H1 (cell line): ENCODE data around the gene FGF3. TPM values are rescaled to one million over a fixed set of nuclear protein-coding genes. Genes with fewer than 3 reads are reported as not detected.

ENCODE experiments used
- CTCF ChIA-PET: fragments of 300-600 bp; sonication (Branson Sonifier 250); formaldehyde crosslinking; loops from one replicate; lab custom pipeline; 2021; ENCODE audit not compliant: partially characterized antibody; lab: Charles Lee
- POLR2A ChIA-PET: fragments of 300-600 bp; sonication (Branson Sonifier 250); formaldehyde crosslinking; loops from one replicate; lab custom pipeline; 2021; ENCODE audit warnings: inconsistent platforms; ENCODE audit not compliant: partially characterized antibody; lab: Charles Lee
- DNase-seq, 2 experiments: peaks; one replicate each; pipeline versions ENCODE4 v3.0.0 to v3.0.0-alpha.2; 2010 to 2022; ENCODE audit warnings: low spot score in 2 of 2, low read depth in 1 of 2, mixed read lengths in 1 of 2
- FAIRE-seq: peaks from 2 replicates; lab custom pipeline; 2011; peaks lifted over from hg19 to GRCh38; lab: Jason Lieb, UNC
- H2AFZ ChIP-seq: 2 replicates; pipeline ENCODE4 v1.8.1; 2012; ENCODE audit warnings: low read length, inconsistent platforms
- H2AK5ac ChIP-seq: 2 replicates; pipeline ENCODE4 v1.6.1; 2013; ENCODE audit warnings: low read depth, low read length
- H2BK120ac ChIP-seq: replicated peaks from 2 replicates; pipeline ENCODE3; 2013; ENCODE audit warnings: low read depth, low read length, inconsistent platforms
- H2BK12ac ChIP-seq: 2 replicates; pipeline ENCODE4 v1.6.1; 2013; ENCODE audit warnings: low read depth, low read length
- H2BK15ac ChIP-seq: 2 replicates; pipeline ENCODE4 v1.6.1; 2013; ENCODE audit warnings: low read length
- H2BK20ac ChIP-seq: 2 replicates; pipeline ENCODE4 v1.6.1; 2013; ENCODE audit warnings: low read length
- H2BK5ac ChIP-seq: 2 replicates; pipeline ENCODE4 v1.6.1; 2013; ENCODE audit warnings: low read depth, low read length
- H3K14ac ChIP-seq: 2 replicates; pipeline ENCODE4 v1.6.1; 2013; ENCODE audit warnings: inconsistent platforms; ENCODE audit not compliant: insufficient read length
- H3K18ac ChIP-seq: 2 replicates; pipeline ENCODE4 v1.6.1; 2013; ENCODE audit warnings: low read length; ENCODE audit errors: extremely low read depth
- H3K23ac ChIP-seq: 2 replicates; pipeline ENCODE4 v1.6.1; 2013; ENCODE audit warnings: inconsistent platforms; ENCODE audit not compliant: insufficient read length
- H3K23me2 ChIP-seq: 2 replicates; pipeline ENCODE4 v1.6.1; 2013; ENCODE audit warnings: low read depth, low read length
- H3K27ac ChIP-seq: 2 replicates; pipeline ENCODE4 v1.6.1; 2011; ENCODE audit warnings: low read depth, low read length, inconsistent platforms
- H3K27me3 ChIP-seq, 4 experiments: replicated peaks in 1 of 4; 1 replicate in 1 of 4; 2 replicates in 3 of 4; pipeline versions ENCODE4 v1.6.1 to v1.8.1; 2011 to 2013; ENCODE audit warnings: low read length in 3 of 4, mild to moderate bottlenecking in 3 of 4, inconsistent platforms in 2 of 4, mixed read lengths in 2 of 4, moderate library complexity in 1 of 4; ENCODE audit not compliant: control insufficient read depth in 3 of 4, insufficient read depth in 3 of 4; ENCODE audit errors: extremely low read depth in 1 of 4
- H3K36me3 ChIP-seq, 4 experiments: 2 replicates each; pipeline versions ENCODE4 v1.6.1 to v1.8.1; 2011 to 2013; ENCODE audit warnings: mild to moderate bottlenecking in 4 of 4, low read length in 3 of 4, moderate library complexity in 2 of 4, control low read depth in 1 of 4, inconsistent platforms in 1 of 4; ENCODE audit not compliant: insufficient read depth in 4 of 4, control insufficient read depth in 2 of 4
- H3K4ac ChIP-seq: replicated peaks from 2 replicates; pipeline ENCODE3; 2013; ENCODE audit warnings: low read length, low read depth, mixed read lengths, inconsistent platforms; ENCODE audit not compliant: insufficient read length
- H3K4me1 ChIP-seq, 4 experiments: replicated peaks in 1 of 4; 1 replicate in 1 of 4; 2 replicates in 3 of 4; pipeline versions ENCODE4 v1.6.1 to v1.8.1; 2011 to 2013; ENCODE audit warnings: low read length in 3 of 4, inconsistent platforms in 2 of 4, mixed read lengths in 1 of 4; ENCODE audit not compliant: insufficient read depth in 4 of 4, control insufficient read depth in 3 of 4
- H3K4me2 ChIP-seq, 2 experiments: 2 replicates each; pipeline versions ENCODE4 v1.6.1 to v1.8.1; 2011 to 2013; ENCODE audit warnings: low read depth in 2 of 2, low read length in 2 of 2, control low read depth in 1 of 2, inconsistent platforms in 1 of 2, mild to moderate bottlenecking in 1 of 2; ENCODE audit not compliant: insufficient read depth in 1 of 2
- H3K4me3 ChIP-seq, 4 experiments: fragments of 200-600, 300-600 bp in 1 of 4; sonication (generic), shearing (Covaris generic), sonication (Bioruptor Twin) in 1 of 4; 2 replicates each; pipeline versions ENCODE4 v1.5.1 to v1.8.1; 2011 to 2016; ENCODE audit warnings: low read length in 4 of 4, low read depth in 3 of 4, control low read depth in 2 of 4, inconsistent platforms in 2 of 4, mild to moderate bottlenecking in 2 of 4, mixed read lengths in 1 of 4, moderate library complexity in 1 of 4; ENCODE audit not compliant: insufficient read depth in 2 of 4; ENCODE audit errors: extremely low read depth in 1 of 4
- H3K56ac ChIP-seq: replicated peaks from 2 replicates; pipeline ENCODE3; 2013; ENCODE audit warnings: low read depth, mild to moderate bottlenecking, mixed read lengths, low read length, inconsistent platforms; ENCODE audit not compliant: insufficient read length
- H3K79me1 ChIP-seq: 2 replicates; pipeline ENCODE4 v1.6.1; 2013; ENCODE audit warnings: low read depth, low read length, control low read depth
- H3K79me2 ChIP-seq, 2 experiments: 2 replicates each; pipeline versions ENCODE4 v1.6.1 to v1.8.1; 2012 to 2013; ENCODE audit warnings: low read length in 2 of 2, mild to moderate bottlenecking in 2 of 2, inconsistent platforms in 1 of 2; ENCODE audit not compliant: insufficient read depth in 2 of 2, control insufficient read depth in 1 of 2
- H3K9ac ChIP-seq, 4 experiments: replicated peaks in 1 of 4; 1 replicate in 1 of 4; 2 replicates in 3 of 4; pipeline versions ENCODE4 v1.6.1 to v1.8.1; 2011 to 2013; ENCODE audit warnings: low read depth in 3 of 4, low read length in 3 of 4, control low read depth in 2 of 4, mild to moderate bottlenecking in 2 of 4, moderate library complexity in 2 of 4, inconsistent platforms in 1 of 4; ENCODE audit errors: extremely low read depth in 1 of 4
- H3K9me3 ChIP-seq, 2 experiments: 2 replicates each; pipeline versions ENCODE4 v1.6.1 to v1.8.1; 2012 to 2013; ENCODE audit warnings: mild to moderate bottlenecking in 2 of 2, moderate library complexity in 2 of 2, control low read depth in 1 of 2, inconsistent platforms in 1 of 2, low read depth in 1 of 2, low read length in 1 of 2, mixed read lengths in 1 of 2; ENCODE audit not compliant: insufficient read depth in 2 of 2
- H4K20me1 ChIP-seq, 2 experiments: replicated peaks in 1 of 2; 2 replicates each; pipeline versions ENCODE3 to v1.8.1; 2011 to 2013; ENCODE audit warnings: inconsistent platforms in 2 of 2, low read length in 2 of 2, mild to moderate bottlenecking in 1 of 2; ENCODE audit not compliant: insufficient read depth in 2 of 2, control insufficient read depth in 1 of 2
- H4K5ac ChIP-seq: 2 replicates; pipeline ENCODE4 v1.6.1; 2013; ENCODE audit warnings: low read length, low read depth, mixed read lengths, inconsistent platforms; ENCODE audit not compliant: insufficient read length
- H4K8ac ChIP-seq: 2 replicates; pipeline ENCODE4 v1.8.0; 2013; ENCODE audit warnings: mild to moderate bottlenecking, moderate library complexity, low read length, inconsistent platforms; ENCODE audit not compliant: insufficient read depth; ENCODE audit errors: extremely low read depth
- H4K91ac ChIP-seq: replicated peaks from 2 replicates; pipeline ENCODE3; 2013; ENCODE audit warnings: low read length, mixed read lengths, inconsistent platforms; ENCODE audit not compliant: insufficient read length
- BCL11A ChIP-seq, 2 experiments: IDR thresholded peaks; one replicate each; pipeline ENCODE4 v1.6.1; 2011; ENCODE audit warnings: low read depth in 2 of 2, low read length in 2 of 2, mild to moderate bottlenecking in 2 of 2
- CHD1 ChIP-seq: IDR thresholded peaks from 2 replicates; pipeline ENCODE4 v1.6.1; 2012; ENCODE audit warnings: low read depth, low read length, improper control_type of control experiment
- CREB1 ChIP-seq: IDR thresholded peaks from 2 replicates; pipeline ENCODE4 v1.6.1; 2012; ENCODE audit warnings: inconsistent platforms
- EP300 ChIP-seq, 2 experiments: IDR thresholded peaks; 1 replicate in 1 of 2; 2 replicates in 1 of 2; pipeline ENCODE4 v1.6.1; 2011 to 2012; ENCODE audit warnings: low read depth in 2 of 2, low read length in 2 of 2, mild to moderate bottlenecking in 2 of 2, borderline replicate concordance in 1 of 2, inconsistent platforms in 1 of 2, moderate library complexity in 1 of 2
- EZH2 ChIP-seq: fragments of 200-600 bp; sonication (generic); IDR thresholded peaks from 2 replicates; pipeline ENCODE4 v1.7.1; 2012; ENCODE audit warnings: low read depth, mild to moderate bottlenecking, moderate library complexity, low read length, inconsistent platforms; ENCODE audit not compliant: severe bottlenecking
- GABPA ChIP-seq: IDR thresholded peaks from 2 replicates; pipeline ENCODE4 v1.6.1; 2011; ENCODE audit warnings: mild to moderate bottlenecking, low read length, moderate library complexity, borderline replicate concordance; ENCODE audit not compliant: insufficient read depth
- JUN ChIP-seq: IDR thresholded peaks from 2 replicates; pipeline ENCODE4 v1.6.1; 2011; ENCODE audit warnings: low read depth, mild to moderate bottlenecking, improper control_type of control experiment, low read length
- JUND ChIP-seq: IDR thresholded peaks from 2 replicates; pipeline ENCODE4 v1.6.1; 2011; ENCODE audit warnings: mild to moderate bottlenecking, improper control_type of control experiment, low read length
- NANOG ChIP-seq: IDR thresholded peaks from 2 replicates; pipeline ENCODE4 v1.6.1; 2011; ENCODE audit warnings: low read length, low read depth, mild to moderate bottlenecking, inconsistent platforms; ENCODE audit not compliant: insufficient read depth, poor library complexity, severe bottlenecking
- RXRA ChIP-seq: IDR thresholded peaks from 2 replicates; pipeline ENCODE4 v1.6.1; 2011; ENCODE audit warnings: low read depth, mild to moderate bottlenecking, low read length, moderate library complexity; ENCODE audit not compliant: insufficient read depth
- SIRT6 ChIP-seq: IDR thresholded peaks from one replicate; pipeline ENCODE4 v1.7.1; 2012; ENCODE audit warnings: low read length, inconsistent platforms
- SIX5 ChIP-seq: IDR thresholded peaks from 2 replicates; pipeline ENCODE4 v1.6.1; 2011; ENCODE audit warnings: mild to moderate bottlenecking, low read depth, low read length
- TEAD4 ChIP-seq: IDR thresholded peaks from 2 replicates; pipeline ENCODE4 v1.6.1; 2012; ENCODE audit warnings: low read depth, low read length, inconsistent platforms, mixed read lengths
- WGBS, 2 experiments: shearing (Covaris generic) in 1 of 2; methylation state at CpG; one replicate each; pipeline versions ENCODE4 v1.1.6 to v1.1.7; 2013 to 2015; ENCODE audit warnings: low lambda C conversion rate in 2 of 2, mixed read lengths in 2 of 2, inconsistent platforms in 1 of 2, low coverage in 1 of 2, missing lambda C conversion rate in 1 of 2; ENCODE audit not compliant: insufficient replicate concordance in 2 of 2, insufficient coverage in 1 of 2, insufficient read length in 1 of 2; ENCODE audit errors: extremely low coverage in 1 of 2, missing lambda C conversion rate in 1 of 2; 5-methylcytosine and 5-hydroxymethylcytosine counted together
- polyA plus RNA-seq, 7 experiments: library from polyadenylated mRNA; depleted of rRNA in 3 of 7; stranded (reverse) in 5 of 7; unstranded in 2 of 7; fragments of >200 nt in 5 of 7; fragments of 200-250 nt in 2 of 7; gene quantifications; 1 replicate in 5 of 7; 2 replicates in 1 of 7; 4 replicates in 1 of 7; pipeline versions ENCODE4 v1.2.1 to v1.2.3, GENCODE V29; 2011 to 2013; ENCODE audit warnings: missing spikeins in 2 of 7, mixed read lengths in 2 of 7
- total RNA-seq: library from RNA; stranded (reverse); fragmentation: NEBNext Ultra II Directional; extraction: Animal tissue kit (Norgen Biotek cat#: 25700); gene quantifications from 2 replicates; pipeline ENCODE4 v1.2.1, GENCODE V29; 2021
- TF ChIP-seq, protein P1 (sequence below): IDR thresholded peaks from 2 replicates; pipeline ENCODE4 v1.6.1; 2012; ENCODE audit warnings: inconsistent platforms

Gene FGF3
- total and polyA plus RNA-seq, 2 of the 8 experiments (the other 6 are each of a cell fraction or from before 2014, with no cell fraction given) = not detected

DNA sequence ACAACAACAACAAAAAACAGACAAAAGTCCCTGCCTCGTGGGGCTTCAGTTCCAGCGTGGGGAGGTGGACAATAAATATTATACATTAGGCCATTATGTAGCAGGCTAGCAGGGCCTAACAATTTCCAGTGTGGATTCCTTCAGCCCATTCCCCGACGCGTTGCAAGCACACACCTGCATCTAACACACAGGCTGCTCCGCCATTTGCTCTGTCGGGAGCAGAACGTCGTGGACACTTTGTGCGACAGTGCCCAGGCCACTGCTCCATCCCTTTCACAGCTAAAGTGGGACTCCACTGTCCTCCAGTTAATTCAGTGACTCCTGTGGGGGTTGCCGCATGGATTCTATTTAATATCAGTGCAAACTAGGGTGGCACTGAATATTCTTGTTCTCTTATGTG is 10.9 kb upstream of the FGF3 start:
- Histone ChIP-seq H4K20me1 (no peaks in the 10 kb centered on the region), H3K79me1 (no peaks in the 10 kb centered on the region), H3K18ac (no peak overlapping the region), H2BK5ac (no peak overlapping the region; the same call in 1 of the 2 replicates), H3K4me2 (no peak overlapping the region), H3K27ac (no peak overlapping the region), H4K5ac (no peak overlapping the region), H2BK120ac (no peak overlapping the region), H4K8ac (no peak overlapping the region), H3K4ac (no peak overlapping the region), H3K23ac (no peak overlapping the region), H3K9ac (no peak overlapping the region), H3K23me2 (no peaks in the 10 kb centered on the region), H2BK20ac (peak overlapping the region; percentile 15; the same call in 1 of the 2 replicates), H3K36me3 (no peaks in the 10 kb centered on the region), H3K14ac (no peak overlapping the region), H2AFZ (no peak overlapping the region), H4K91ac (peak overlapping the region; percentile 10), H3K56ac (no peak overlapping the region), H2BK15ac (peak overlapping the region; percentile 81; the same call in 1 of the 2 replicates), H3K27me3 (peaks cover 0 to 4% (median 0%) of the 10 kb centered on the region in 4 experiments; a peak in 1 of 7 replicates), H3K79me2 (no peaks in the 10 kb centered on the region), H3K4me1 (peaks cover 0 to 15% (median 4%) of the 10 kb centered on the region in 4 experiments; a peak in 6 of 7 replicates), H2AK5ac (no peak overlapping the region), H2BK12ac (no peak overlapping the region), H3K9me3 (no peaks in the 10 kb centered on the region), H3K4me3 (no peak overlapping the region)
- POLR2A ChIA-PET = interaction anchor here (0.7 kb wide), 1 partner anchor 524 kb away, joined by 3 read pairs; no protein-coding TSS in a partner anchor
- FAIRE-seq (no peak), DNase-seq (no peak)
- WGBS, 2 experiments = 90% methylated on average over 11 of the region's 11 CpGs; no CpG with 5 or more reads in 1 of the 2 experiments
- CTCF ChIA-PET = interaction anchor here (1.4 to 1.6 kb wide), 2 partner anchors 13 to 60 kb away, joined by 5 to 10 read pairs; no protein-coding TSS in a partner anchor
- no peak for TF ChIP-seq CREB1
- no peak for TF ChIP-seq JUN
- TF ChIP-seq CHD1 = no peak
- no peak for TF ChIP-seq NANOG
- no peak for TF ChIP-seq SIRT6
- no peak for TF ChIP-seq EP300 (IDR thresholded peaks at IDR 0.05; ENCODE audit: borderline replicate concordance in 1 of 2, low read depth in 2 of 2, low read length in 2 of 2)
- TF ChIP-seq SIX5 = no peak
- TF ChIP-seq RXRA = no peak
- no peak for TF ChIP-seq EZH2
- TF ChIP-seq, protein P1, sequence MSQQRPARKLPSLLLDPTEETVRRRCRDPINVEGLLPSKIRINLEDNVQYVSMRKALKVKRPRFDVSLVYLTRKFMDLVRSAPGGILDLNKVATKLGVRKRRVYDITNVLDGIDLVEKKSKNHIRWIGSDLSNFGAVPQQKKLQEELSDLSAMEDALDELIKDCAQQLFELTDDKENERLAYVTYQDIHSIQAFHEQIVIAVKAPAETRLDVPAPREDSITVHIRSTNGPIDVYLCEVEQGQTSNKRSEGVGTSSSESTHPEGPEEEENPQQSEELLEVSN = no peak
- TF ChIP-seq TEAD4 = no peak
- no peak for TF ChIP-seq JUND
- TF ChIP-seq BCL11A (IDR thresholded peaks at IDR 0.05; ENCODE audit: low read depth in 2 of 2, low read length in 2 of 2) = no peak
- no peak for TF ChIP-seq GABPA
